ENCODE results near the gene ATXN7. TPM values are rescaled to one million over a fixed set of nuclear protein-coding genes. Genes with fewer than 3 reads are reported as not detected.

Gene ATXN7
- total and polyA plus RNA-seq, 7 donors = 2.4 to 27.2 (median 16.2) TPM

GRCh38 chr3:63908776-63909175 is 45.1 kb downstream of the ATXN7 start:
- Histone ChIP-seq H3K4me1 (peaks cover 13% of the 10 kb centered on the region), H3K27ac (no peak overlapping the region), H3K4me3 (no peak overlapping the region), H3K27me3 (ENCODE audit: insufficient read depth in 3 of 3, low read length in 2 of 3) (no peaks in the 10 kb centered on the region), H3K36me3 (ENCODE audit: insufficient read depth in 1 of 2, low read depth in 1 of 2) (no peaks in the 10 kb centered on the region), H3K9me3 (no peaks in the 10 kb centered on the region)
- DNase-seq (no peak), ATAC-seq (no peak)
- intact Hi-C loops (cut with DNase I) = loop anchor here in 1 of 2 donors (5.0 kb wide), 1 partner anchor 41 kb away; no protein-coding TSS in a partner anchor
- TF ChIP-seq, protein P1, sequence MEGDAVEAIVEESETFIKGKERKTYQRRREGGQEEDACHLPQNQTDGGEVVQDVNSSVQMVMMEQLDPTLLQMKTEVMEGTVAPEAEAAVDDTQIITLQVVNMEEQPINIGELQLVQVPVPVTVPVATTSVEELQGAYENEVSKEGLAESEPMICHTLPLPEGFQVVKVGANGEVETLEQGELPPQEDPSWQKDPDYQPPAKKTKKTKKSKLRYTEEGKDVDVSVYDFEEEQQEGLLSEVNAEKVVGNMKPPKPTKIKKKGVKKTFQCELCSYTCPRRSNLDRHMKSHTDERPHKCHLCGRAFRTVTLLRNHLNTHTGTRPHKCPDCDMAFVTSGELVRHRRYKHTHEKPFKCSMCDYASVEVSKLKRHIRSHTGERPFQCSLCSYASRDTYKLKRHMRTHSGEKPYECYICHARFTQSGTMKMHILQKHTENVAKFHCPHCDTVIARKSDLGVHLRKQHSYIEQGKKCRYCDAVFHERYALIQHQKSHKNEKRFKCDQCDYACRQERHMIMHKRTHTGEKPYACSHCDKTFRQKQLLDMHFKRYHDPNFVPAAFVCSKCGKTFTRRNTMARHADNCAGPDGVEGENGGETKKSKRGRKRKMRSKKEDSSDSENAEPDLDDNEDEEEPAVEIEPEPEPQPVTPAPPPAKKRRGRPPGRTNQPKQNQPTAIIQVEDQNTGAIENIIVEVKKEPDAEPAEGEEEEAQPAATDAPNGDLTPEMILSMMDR (IDR thresholded peaks at IDR 0.05) = no peak
- 61 to 80% (median 67%) methylated on average over 1 of the region's 1 CpG for WGBS, 3 donors

DNA sequence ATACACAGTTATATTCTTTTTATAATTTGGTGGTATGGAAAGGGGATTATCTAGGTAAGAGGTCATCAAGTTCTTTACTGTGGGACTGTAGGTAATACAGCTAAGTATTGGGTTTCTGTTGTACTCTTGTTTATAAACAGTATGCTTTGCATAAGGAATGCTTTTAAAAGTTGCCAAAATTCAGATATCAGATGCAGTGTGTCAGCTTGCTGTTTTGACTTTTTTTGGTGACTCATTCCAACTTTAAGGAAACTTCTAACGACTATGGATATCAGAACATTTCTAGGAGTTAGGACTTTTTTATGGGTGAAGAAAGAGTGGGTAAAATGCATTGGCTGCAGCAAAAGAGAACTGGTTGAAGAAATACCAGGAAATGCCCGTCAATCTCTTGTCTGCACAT is 45.8 kb downstream of the ATXN7 start:
- DNase-seq (no peak), ATAC-seq (no peak)
- Histone ChIP-seq H3K4me3 (no peak overlapping the region), H3K27me3 (ENCODE audit: insufficient read depth in 3 of 3, low read length in 2 of 3) (no peaks in the 10 kb centered on the region), H3K9me3 (no peaks in the 10 kb centered on the region), H3K36me3 (ENCODE audit: insufficient read depth in 1 of 2, low read depth in 1 of 2) (no peaks in the 10 kb centered on the region), H3K4me1 (peaks cover 18% of the 10 kb centered on the region), H3K27ac (no peak overlapping the region)
- TF ChIP-seq, protein P1 (IDR thresholded peaks at IDR 0.05) = no peak
- intact Hi-C loops (cut with DNase I) = loop anchor here in 1 of 2 donors (5.0 kb wide), 1 partner anchor 42 kb away; no protein-coding TSS in a partner anchor
- 83 to 87% (median 84%) methylated on average over 2 of the region's 2 CpGs for WGBS, 3 donors

GRCh38 chr3:63910001-63910400 is 46.3 kb downstream of the ATXN7 start:
- Histone ChIP-seq H3K4me1 (peaks cover 18% of the 10 kb centered on the region), H3K9me3 (no peaks in the 10 kb centered on the region), H3K27me3 (ENCODE audit: insufficient read depth in 3 of 3, low read length in 2 of 3) (no peaks in the 10 kb centered on the region), H3K4me3 (no peak overlapping the region), H3K36me3 (ENCODE audit: insufficient read depth in 1 of 2, low read depth in 1 of 2) (peaks cover 0 to 4% of the 10 kb centered on the region in 2 donors), H3K27ac (no peak overlapping the region)
- TF ChIP-seq, protein P1 (IDR thresholded peaks at IDR 0.05) = no peak
- no peak for DNase-seq
- WGBS, 3 donors = 92 to 95% (median 93%) methylated on average over 4 of the region's 4 CpGs
- ATAC-seq = no peak
- intact Hi-C loops (cut with DNase I) = loop anchor here in 1 of 2 donors (5.0 kb wide), 2 partner anchors 47 to 82 kb away; no protein-coding TSS in a partner anchor

DNA sequence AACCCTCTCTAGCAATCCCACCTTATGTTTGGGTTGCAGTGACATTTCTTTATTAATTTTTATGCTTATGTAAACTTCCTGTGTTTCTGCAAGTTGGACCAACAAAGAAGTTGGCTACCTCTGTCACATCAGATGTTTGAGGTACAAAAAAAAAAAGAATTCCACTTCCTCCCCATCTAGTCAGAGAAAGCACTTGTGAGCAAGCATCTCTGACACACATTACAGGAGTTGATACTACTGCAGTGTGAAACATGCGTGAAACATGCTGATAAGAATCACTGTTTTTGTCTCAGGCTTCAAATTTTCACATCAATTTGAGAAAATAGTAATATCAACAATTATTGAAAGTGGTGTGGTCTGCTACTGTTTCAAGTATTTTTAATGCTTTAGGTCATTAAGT is 47.2 kb downstream of the ATXN7 start:
- intact Hi-C loops (cut with DNase I) = loop anchor here in 1 of 2 donors (5.0 kb wide), 2 partner anchors 46 to 81 kb away; no protein-coding TSS in a partner anchor
- WGBS, 3 donors = 71 to 81% (median 76%) methylated on average over 1 of the region's 1 CpG
- no peak for DNase-seq
- Histone ChIP-seq H3K4me3 (peak overlapping the region; percentile 85), H3K36me3 (ENCODE audit: insufficient read depth in 1 of 2, low read depth in 1 of 2) (peaks cover 0 to 12% of the 10 kb centered on the region in 2 donors), H3K9me3 (no peaks in the 10 kb centered on the region), H3K27me3 (ENCODE audit: insufficient read depth in 3 of 3, low read length in 2 of 3) (no peaks in the 10 kb centered on the region), H3K4me1 (peaks cover 18% of the 10 kb centered on the region), H3K27ac (peak overlapping the region; percentile 99)
- TF ChIP-seq, protein P1 (IDR thresholded peaks at IDR 0.05) = no peak
- ATAC-seq = no peak

DNA sequence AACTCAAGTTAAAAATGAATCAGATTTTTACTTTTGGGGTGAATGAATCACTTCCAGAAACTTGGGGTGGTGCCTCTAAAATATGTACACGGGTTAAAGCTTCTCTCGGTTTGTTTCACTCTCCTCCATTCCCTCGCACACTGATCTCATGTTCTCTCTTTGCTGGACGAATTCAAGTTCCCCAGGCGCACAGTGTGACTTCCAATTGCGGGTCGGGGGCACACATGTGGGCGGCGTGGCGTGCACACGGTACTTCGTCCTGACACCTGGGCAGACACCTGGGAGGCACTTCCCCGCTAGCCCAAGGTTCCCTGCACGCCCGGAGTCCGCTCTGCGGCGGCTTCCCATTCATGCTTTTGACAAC is 47.8 kb downstream of the ATXN7 start:
- Histone ChIP-seq H3K4me1 (peaks cover 18% of the 10 kb centered on the region), H3K9me3 (no peaks in the 10 kb centered on the region), H3K4me3 (peak overlapping the region; percentile 85), H3K27me3 (ENCODE audit: insufficient read depth in 3 of 3, low read length in 2 of 3) (no peaks in the 10 kb centered on the region), H3K36me3 (ENCODE audit: insufficient read depth in 1 of 2, low read depth in 1 of 2) (peaks cover 0 to 18% of the 10 kb centered on the region in 2 donors), H3K27ac (peak overlapping the region; percentile 99)
- DNase-seq = no peak
- WGBS, 3 donors = 0 to 1% (median 1%) methylated on average over 15 to 18 of the region's 18 CpGs
- intact Hi-C loops (cut with DNase I) = loop anchor here in 1 of 2 donors (5.0 kb wide), 2 partner anchors 46 to 81 kb away; no protein-coding TSS in a partner anchor
- TF ChIP-seq, protein P1 (IDR thresholded peaks at IDR 0.05) = no peak
- peak in 1 of 4 donors; percentile 6 for ATAC-seq

All from psoas muscle (tissue), 8 donors.